LNCAP (cell line): ENCODE data around the gene BAIAP2.

Experiments
- CTCF ChIP-seq: fragments of 450-650 bp; IDR thresholded peaks from 2 replicates; pipeline ENCODE4 v1.5.1; 2017; ENCODE audit warnings: mild to moderate bottlenecking

BAIAP2 gene

DNA sequence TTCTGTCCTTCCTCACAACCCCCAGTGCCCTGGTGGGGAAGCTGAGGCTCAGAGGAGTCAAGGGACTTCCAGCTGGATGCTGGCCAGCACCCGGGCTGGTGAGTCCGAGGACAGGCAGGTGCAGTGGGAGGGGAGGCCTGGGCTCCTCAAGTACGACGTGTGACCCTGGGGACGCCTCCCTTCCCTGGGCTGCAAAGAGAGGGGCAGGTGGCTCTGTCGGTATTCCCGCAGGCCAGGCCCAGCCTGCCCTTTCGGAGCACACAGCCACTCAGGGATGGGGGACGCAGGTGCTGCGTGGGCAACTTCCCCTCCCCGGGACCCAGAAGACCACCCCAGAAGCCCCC, 97.2 kb downstream of the BAIAP2 start:
- TF ChIP-seq CTCF, result no peak

GRCh38 chr17:81132770-81133723, 98.1 kb downstream of the BAIAP2 start:
- no peak for TF ChIP-seq CTCF

GRCh38 chr17:81134064-81134781, 99.3 kb downstream of the BAIAP2 start:
- TF ChIP-seq CTCF, result no peak

GRCh38 chr17:81135505-81136278, 100.7 kb downstream of the BAIAP2 start:
- no peak for TF ChIP-seq CTCF

- TF ChIP-seq CTCF, result no peak
These were observed 101.4 kb downstream of the BAIAP2 start for GRCh38 chr17:81136366-81136765.

DNA sequence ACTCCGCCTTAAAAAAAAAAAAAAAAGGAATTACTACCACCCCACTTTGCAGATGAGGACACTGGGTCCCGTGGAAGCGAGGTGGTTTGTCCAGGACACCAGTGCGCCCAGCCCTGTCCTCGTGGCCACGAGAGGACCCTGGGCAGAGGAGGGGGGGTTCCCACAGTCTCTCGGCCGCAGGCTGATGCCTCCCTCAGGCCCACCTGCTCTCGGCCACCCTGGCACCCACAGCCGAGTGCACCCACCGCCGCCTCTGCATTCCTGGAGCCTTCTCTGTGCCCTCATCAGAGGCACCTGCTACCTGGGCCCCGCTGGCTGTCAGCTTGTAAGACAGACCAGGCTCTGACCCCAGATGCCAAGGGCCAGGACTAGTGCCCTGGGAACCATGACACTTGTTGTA, 102.3 kb downstream of the BAIAP2 start:
- TF ChIP-seq CTCF, result no peak

DNA sequence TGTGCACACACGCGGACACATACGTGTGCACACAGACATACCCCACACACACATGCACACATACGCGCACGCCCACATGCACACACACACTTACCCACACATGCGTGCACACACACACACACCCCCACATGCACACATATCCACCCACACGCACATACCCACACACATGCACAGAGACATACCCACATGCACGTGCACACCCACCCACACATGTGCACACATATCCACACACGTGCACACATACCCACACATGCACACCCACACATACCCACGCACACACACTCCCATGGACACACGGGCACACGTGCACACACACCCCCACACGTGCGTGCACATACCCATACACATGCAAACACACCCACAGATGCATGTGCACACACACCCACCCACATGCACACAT, 103.1 kb downstream of the BAIAP2 start:
- TF ChIP-seq CTCF, result no peak
